GM19035 (cell line): ENCODE data around the gene MEGF6.
"Not testable (repeated sequence)": the region's sequence is repeated elsewhere in the genome, so short reads cannot be mapped to it uniquely, and the experiment has no call there.

Experiments used
- ATAC-seq: cut with Tn5 transposase; IDR thresholded peaks from one replicate; pipeline ENCODE4 v1.9.1; 2021; ENCODE audit not compliant: unreplicated experiment

The MEGF6 gene

GRCh38 chr1:3575515-3575914, 35.8 kb downstream of the MEGF6 start:
- ATAC-seq, result not testable (repeated sequence)

GRCh38 chr1:3573500-3573899, 37.8 kb downstream of the MEGF6 start:
- ATAC-seq, result no peak

GRCh38 chr1:3572638-3573037, 38.7 kb downstream of the MEGF6 start:
- not testable (repeated sequence) for ATAC-seq

GRCh38 chr1:3571263-3571662, 40.0 kb downstream of the MEGF6 start:
- ATAC-seq, result no peak

- ATAC-seq, result no peak
These were observed 41.0 kb downstream of the MEGF6 start for GRCh38 chr1:3570066-3570986.

GRCh38 chr1:3569436-3569835, 41.9 kb downstream of the MEGF6 start:
- ATAC-seq, result no peak

- ATAC-seq, result no peak
These were observed 42.4 kb downstream of the MEGF6 start for GRCh38 chr1:3568815-3569435.

- no peak for ATAC-seq
These were observed 44.1 kb downstream of the MEGF6 start for GRCh38 chr1:3566951-3567804.

GRCh38 chr1:3566003-3566885, 45.1 kb downstream of the MEGF6 start:
- no peak for ATAC-seq

- no peak for ATAC-seq
These were observed 46.1 kb downstream of the MEGF6 start for GRCh38 chr1:3564921-3565831.

- ATAC-seq, result no peak
These were observed 47.7 kb downstream of the MEGF6 start for GRCh38 chr1:3563610-3564009.

- ATAC-seq, result no peak
These were observed 48.2 kb downstream of the MEGF6 start for GRCh38 chr1:3563125-3563524.

- ATAC-seq, result no peak
These were observed 48.6 kb downstream of the MEGF6 start for GRCh38 chr1:3562712-3563111.

GRCh38 chr1:3561702-3562101, 49.6 kb downstream of the MEGF6 start:
- no peak for ATAC-seq

GRCh38 chr1:3560981-3561380, 50.3 kb downstream of the MEGF6 start:
- no peak for ATAC-seq

- no peak for ATAC-seq
These were observed 50.9 kb downstream of the MEGF6 start for GRCh38 chr1:3560251-3560871.

- no peak for ATAC-seq
These were observed 53.1 kb downstream of the MEGF6 start for GRCh38 chr1:3558036-3558726.

- no peak for ATAC-seq
These were observed 53.9 kb downstream of the MEGF6 start for GRCh38 chr1:3557366-3557765.
